Measurements from ENCODE around the gene UNC5A. TPM values are rescaled to one million over a fixed set of nuclear protein-coding genes. Genes with fewer than 3 reads are reported as not detected.

UNC5A gene
- total RNA-seq, 1 experiment from 2014 or later, result not detected

DNA sequence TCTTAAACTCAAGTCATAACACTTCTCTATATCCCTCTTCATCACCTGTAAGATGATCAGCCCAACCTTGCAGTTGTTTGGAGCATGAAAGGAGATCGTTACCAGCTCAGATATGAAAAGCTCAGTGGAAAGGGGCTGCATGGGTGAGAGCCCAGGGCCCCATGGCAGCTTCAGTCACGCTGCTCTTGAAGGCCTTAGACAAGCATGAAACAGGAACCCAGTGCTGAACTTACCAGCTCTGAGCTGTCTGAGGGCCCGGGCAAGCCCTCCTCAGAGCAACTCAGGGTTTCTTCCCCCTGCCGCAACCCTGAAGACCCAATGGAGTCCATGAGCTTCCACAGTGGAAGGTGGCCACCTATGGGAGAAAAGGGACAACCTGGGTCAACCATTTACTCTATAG, 85.5 kb downstream of the UNC5A start:
- H3K4me1 ChIP-seq (ENCODE audit: low read length), result no peaks in the 10 kb centered on the region
- H2AFZ ChIP-seq (ENCODE audit: low read length), result no peak overlapping the region
- H3K79me2 ChIP-seq (ENCODE audit: low read length), result no peaks in the 10 kb centered on the region
- H4K20me1 ChIP-seq (ENCODE audit: insufficient read depth, low read depth, low read length), result 0 out of 2 replicates have a peak, but pooled peaks cover 7% of the 10 kb centered on the region
- no peak overlapping the region for H3K27ac ChIP-seq (ENCODE audit: low read length)
- no peak overlapping the region for H3K9ac ChIP-seq (ENCODE audit: low read length)
- no peak overlapping the region for H3K4me2 ChIP-seq (ENCODE audit: low read depth, low read length, poor library complexity, severe bottlenecking)
- no peak for DNase-seq
- H3K9me3 ChIP-seq (ENCODE audit: low read length), result no peaks in the 10 kb centered on the region
- H3K4me3 ChIP-seq (ENCODE audit: low read length), result no peak overlapping the region
- no peaks in the 10 kb centered on the region for H3K27me3 ChIP-seq (ENCODE audit: low read length)
- H3K9me2 ChIP-seq (replicated peaks; ENCODE audit: insufficient read depth, low read length), result no peaks in the 10 kb centered on the region
- H3K36me3 ChIP-seq (ENCODE audit: insufficient read depth, low read length), result no peaks in the 10 kb centered on the region

DNA sequence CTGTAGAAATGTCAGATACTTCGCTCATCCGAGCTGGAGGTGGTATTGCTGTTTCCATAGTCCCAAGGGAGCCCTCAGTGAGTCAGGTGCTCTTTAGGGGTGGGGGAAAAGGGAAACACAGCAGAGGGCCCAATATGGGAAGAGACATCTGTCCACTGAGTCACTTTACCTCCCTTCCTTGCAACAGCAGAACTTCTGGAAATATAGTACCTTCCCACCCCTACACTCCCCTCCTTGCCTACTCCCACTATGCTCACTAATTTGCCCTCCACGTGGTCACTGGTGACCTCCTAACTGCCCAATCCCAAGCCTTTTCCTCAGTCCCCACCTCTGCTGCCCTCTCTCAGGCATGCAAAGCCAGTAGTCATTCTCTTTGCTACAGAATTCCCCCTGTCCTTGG, 86.9 kb downstream of the UNC5A start:
- Histone ChIP-seq H3K9ac (ENCODE audit: low read length) (no peak overlapping the region), H3K27me3 (ENCODE audit: low read length) (no peaks in the 10 kb centered on the region), H3K36me3 (ENCODE audit: insufficient read depth, low read length) (no peaks in the 10 kb centered on the region), H3K4me2 (ENCODE audit: low read depth, low read length, poor library complexity, severe bottlenecking) (no peak overlapping the region), H3K79me2 (ENCODE audit: low read length) (no peaks in the 10 kb centered on the region), H4K20me1 (ENCODE audit: insufficient read depth, low read depth, low read length) (peaks cover 7% of the 10 kb centered on the region; the same call in 1 of the 2 replicates), H3K27ac (ENCODE audit: low read length) (no peak overlapping the region), H3K9me3 (ENCODE audit: low read length) (no peaks in the 10 kb centered on the region), H2AFZ (ENCODE audit: low read length) (no peak overlapping the region), H3K4me1 (ENCODE audit: low read length) (no peaks in the 10 kb centered on the region), H3K4me3 (ENCODE audit: low read length) (no peak overlapping the region), H3K9me2 (replicated peaks; ENCODE audit: insufficient read depth, low read length) (no peaks in the 10 kb centered on the region)
- DNase-seq, result no peak

DNA sequence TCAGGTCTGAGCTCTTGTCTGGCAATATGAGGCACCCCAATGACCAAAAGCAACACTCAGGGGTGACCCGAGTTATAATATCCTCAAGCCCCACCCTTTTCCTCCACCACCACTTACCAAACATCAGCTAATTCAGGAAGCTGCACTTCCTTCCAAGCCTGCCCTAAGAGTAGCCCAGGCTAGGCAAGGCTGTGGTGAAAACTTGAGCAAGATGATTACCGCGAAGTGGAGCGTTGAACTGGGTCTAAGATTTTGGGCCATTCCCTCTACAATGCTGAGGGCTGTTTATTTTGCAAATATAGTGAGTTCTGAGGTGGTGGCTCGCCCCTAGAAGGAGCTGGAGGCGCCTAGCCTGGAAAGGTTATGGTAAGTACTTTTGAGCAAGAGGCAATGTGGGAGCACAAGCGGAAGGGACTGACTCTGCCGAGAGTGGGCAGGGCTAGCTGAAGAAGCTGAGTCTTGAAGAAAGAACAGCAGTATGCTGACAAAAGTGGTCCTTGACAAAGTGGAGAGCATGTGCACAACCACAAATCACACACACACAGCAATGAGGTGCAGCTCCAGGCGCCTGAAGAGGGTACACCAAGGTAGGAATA, 89.0 kb downstream of the UNC5A start, which contains the start of gene HK3:
Gene HK3, minus strand, starts transcription at position 51 of the 596 bp plus-strand sequence. CDS start 3,187 bp downstream, outside the sequence.
- Histone ChIP-seq H3K36me3 (ENCODE audit: insufficient read depth, low read length) (peaks cover 12% of the 10 kb centered on the region; the same call in 1 of the 2 replicates), H3K4me2 (ENCODE audit: low read depth, low read length, poor library complexity, severe bottlenecking) (no peak within 1 kb of the TSS), H4K20me1 (ENCODE audit: insufficient read depth, low read depth, low read length) (peaks cover 11% of the 10 kb centered on the region; the same call in 1 of the 2 replicates), H3K9me3 (ENCODE audit: low read length) (no peaks in the 10 kb centered on the region), H2AFZ (ENCODE audit: low read length) (no peak within 1 kb of the TSS), H3K4me1 (ENCODE audit: low read length) (no peaks in the 10 kb centered on the region), H3K27ac (ENCODE audit: low read length) (no peak within 1 kb of the TSS), H3K79me2 (ENCODE audit: low read length) (no peaks in the 10 kb centered on the region), H3K9me2 (replicated peaks; ENCODE audit: insufficient read depth, low read length) (no peaks in the 10 kb centered on the region), H3K4me3 (ENCODE audit: low read length) (no peak within 1 kb of the TSS), H3K9ac (ENCODE audit: low read length) (no peak within 1 kb of the TSS), H3K27me3 (ENCODE audit: low read length) (no peaks in the 10 kb centered on the region)
- no peak for DNase-seq

DNA sequence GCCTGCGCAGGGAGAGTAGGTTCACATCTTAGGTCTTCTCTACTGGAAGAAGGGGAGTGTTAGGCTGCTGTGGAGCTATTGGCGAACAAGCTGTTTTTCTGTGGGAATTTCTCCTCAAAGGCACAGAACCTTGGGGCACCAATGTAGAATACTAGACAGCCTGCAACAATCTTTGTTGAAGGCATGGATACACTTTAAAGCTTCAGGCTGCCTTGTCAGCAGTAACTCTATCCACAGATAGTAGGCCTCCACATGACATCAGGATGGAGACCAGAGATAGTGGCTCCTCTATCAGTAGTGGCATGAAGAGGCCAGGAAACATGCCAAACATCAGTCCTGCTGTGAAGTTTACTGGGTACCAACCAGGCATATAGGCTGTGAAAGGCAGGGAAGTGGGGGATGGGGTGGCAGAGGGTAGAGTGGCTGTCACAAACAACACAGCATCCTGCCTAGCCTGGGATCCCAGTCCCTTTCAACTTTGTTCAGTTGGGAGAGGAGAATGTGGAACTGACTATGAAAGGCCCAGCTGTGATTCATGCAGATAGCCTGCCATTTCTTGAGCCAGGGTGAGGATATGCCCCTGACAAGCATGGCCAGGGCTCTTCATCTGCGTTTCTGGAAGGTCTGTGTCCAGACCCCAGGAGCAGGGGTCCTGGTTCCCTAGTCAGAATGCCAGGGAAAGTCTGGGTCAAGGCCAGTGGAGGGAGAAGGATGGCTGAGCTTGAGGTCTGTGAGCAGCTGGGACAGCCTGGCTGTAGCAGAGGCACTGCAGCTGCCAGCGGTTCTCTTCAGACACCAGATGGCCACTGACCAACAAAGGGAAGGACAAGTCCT, 89.8 kb downstream of the UNC5A start:
- H2AFZ ChIP-seq (ENCODE audit: low read length), result no peak overlapping the region
- H3K9ac ChIP-seq (ENCODE audit: low read length), result no peak overlapping the region
- DNase-seq, result no peak
- no peaks in the 10 kb centered on the region for H3K9me3 ChIP-seq (ENCODE audit: low read length)
- H3K4me2 ChIP-seq (ENCODE audit: low read depth, low read length, poor library complexity, severe bottlenecking), result no peak overlapping the region
- no peak overlapping the region for H3K4me3 ChIP-seq (ENCODE audit: low read length)
- H3K4me1 ChIP-seq (ENCODE audit: low read length), result no peaks in the 10 kb centered on the region
- no peaks in the 10 kb centered on the region for H3K79me2 ChIP-seq (ENCODE audit: low read length)
- H3K9me2 ChIP-seq (replicated peaks; ENCODE audit: insufficient read depth, low read length), result no peaks in the 10 kb centered on the region
- H4K20me1 ChIP-seq (ENCODE audit: insufficient read depth, low read depth, low read length), result peaks cover 11% of the 10 kb centered on the region; the same call in 1 of the 2 replicates
- no peaks in the 10 kb centered on the region for H3K27me3 ChIP-seq (ENCODE audit: low read length)
- H3K36me3 ChIP-seq (ENCODE audit: insufficient read depth, low read length), result peaks cover 18% of the 10 kb centered on the region; the same call in 1 of the 2 replicates
- no peak overlapping the region for H3K27ac ChIP-seq (ENCODE audit: low read length)

DNA sequence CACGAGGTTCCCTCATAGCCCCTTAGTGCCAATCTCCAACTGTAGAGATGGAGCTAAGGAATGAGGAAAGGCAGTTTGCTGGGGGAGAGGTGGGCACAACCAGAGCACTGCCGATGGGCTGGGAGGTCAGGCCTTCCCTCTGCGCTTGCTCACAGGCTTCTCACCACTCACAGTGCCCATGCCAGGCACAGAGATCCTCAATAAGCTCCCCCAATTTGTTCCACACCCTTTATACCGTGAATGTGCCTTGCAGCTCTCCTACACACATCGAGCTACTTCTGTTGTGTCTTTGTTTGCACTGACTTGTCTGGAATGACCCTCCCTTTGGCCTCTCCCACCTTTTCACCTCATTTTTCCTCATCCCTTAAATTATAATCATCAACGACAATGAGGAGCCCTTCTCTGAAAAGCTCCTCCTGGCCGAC, 90.4 kb downstream of the UNC5A start:
- no peak overlapping the region for H3K27ac ChIP-seq (ENCODE audit: low read length)
- no peaks in the 10 kb centered on the region for H3K79me2 ChIP-seq (ENCODE audit: low read length)
- H3K27me3 ChIP-seq (ENCODE audit: low read length), result no peaks in the 10 kb centered on the region
- H3K36me3 ChIP-seq (ENCODE audit: insufficient read depth, low read length), result peaks cover 25% of the 10 kb centered on the region; the same call in 1 of the 2 replicates
- DNase-seq, result no peak
- no peak overlapping the region for H3K4me3 ChIP-seq (ENCODE audit: low read length)
- H3K9me3 ChIP-seq (ENCODE audit: low read length), result no peaks in the 10 kb centered on the region
- H3K9me2 ChIP-seq (replicated peaks; ENCODE audit: insufficient read depth, low read length), result no peaks in the 10 kb centered on the region
- H3K4me1 ChIP-seq (ENCODE audit: low read length), result no peaks in the 10 kb centered on the region
- H3K9ac ChIP-seq (ENCODE audit: low read length), result no peak overlapping the region
- H3K4me2 ChIP-seq (ENCODE audit: low read depth, low read length, poor library complexity, severe bottlenecking), result no peak overlapping the region
- H4K20me1 ChIP-seq (ENCODE audit: insufficient read depth, low read depth, low read length), result peaks cover 14% of the 10 kb centered on the region; the same call in 1 of the 2 replicates
- no peak overlapping the region for H2AFZ ChIP-seq (ENCODE audit: low read length)

DNA sequence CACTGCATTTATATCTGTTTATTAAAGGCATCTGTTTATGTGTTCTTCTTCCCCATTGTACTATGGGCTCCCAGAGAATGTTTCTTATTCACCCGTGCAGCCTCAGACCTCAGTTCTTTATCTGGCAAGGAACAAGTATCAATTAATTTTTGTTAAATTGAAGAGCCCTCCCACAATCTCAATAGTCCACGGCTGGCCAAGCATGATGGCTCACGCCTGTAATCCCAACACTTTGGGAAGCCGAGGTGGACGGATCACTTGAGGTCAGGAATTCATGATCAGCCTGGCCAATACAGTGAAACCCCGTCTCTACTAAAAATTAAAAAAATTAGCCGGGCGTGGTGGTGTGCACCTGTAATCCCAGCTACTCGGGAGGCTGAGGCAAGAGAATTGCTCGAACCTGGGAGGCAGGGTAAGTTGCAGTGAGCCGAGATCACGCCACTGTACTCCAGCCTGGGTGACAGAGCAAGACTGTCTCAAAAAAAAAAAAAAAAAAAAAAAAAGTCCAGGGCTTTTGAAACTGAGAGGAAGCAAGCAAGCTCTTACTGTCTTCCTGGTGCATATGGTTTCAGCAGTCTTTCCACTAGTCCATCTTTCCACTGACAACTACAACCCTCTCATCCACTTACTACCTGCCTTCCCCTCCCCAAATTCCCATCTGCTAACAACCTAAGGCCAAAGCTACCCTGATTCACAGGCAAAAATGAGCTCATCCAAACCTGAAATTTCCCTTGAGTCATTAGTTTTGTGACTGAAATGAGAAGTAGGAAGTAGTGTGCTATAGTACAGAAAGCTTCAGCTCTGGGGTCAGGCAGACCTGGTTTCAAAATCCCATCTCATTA, 91.1 kb downstream of the UNC5A start:
- Histone ChIP-seq H4K20me1 (ENCODE audit: insufficient read depth, low read depth, low read length) (peaks cover 14% of the 10 kb centered on the region; the same call in 1 of the 2 replicates), H3K9me2 (replicated peaks; ENCODE audit: insufficient read depth, low read length) (no peaks in the 10 kb centered on the region), H3K27ac (ENCODE audit: low read length) (no peak overlapping the region), H3K27me3 (ENCODE audit: low read length) (no peaks in the 10 kb centered on the region), H3K9me3 (ENCODE audit: low read length) (no peaks in the 10 kb centered on the region), H3K4me2 (ENCODE audit: low read depth, low read length, poor library complexity, severe bottlenecking) (no peak overlapping the region), H3K79me2 (ENCODE audit: low read length) (no peaks in the 10 kb centered on the region), H3K4me1 (ENCODE audit: low read length) (no peaks in the 10 kb centered on the region), H3K4me3 (ENCODE audit: low read length) (no peak overlapping the region), H3K36me3 (ENCODE audit: insufficient read depth, low read length) (peaks cover 32% of the 10 kb centered on the region; the same call in 1 of the 2 replicates), H2AFZ (ENCODE audit: low read length) (no peak overlapping the region), H3K9ac (ENCODE audit: low read length) (no peak overlapping the region)
- no peak for DNase-seq

DNA sequence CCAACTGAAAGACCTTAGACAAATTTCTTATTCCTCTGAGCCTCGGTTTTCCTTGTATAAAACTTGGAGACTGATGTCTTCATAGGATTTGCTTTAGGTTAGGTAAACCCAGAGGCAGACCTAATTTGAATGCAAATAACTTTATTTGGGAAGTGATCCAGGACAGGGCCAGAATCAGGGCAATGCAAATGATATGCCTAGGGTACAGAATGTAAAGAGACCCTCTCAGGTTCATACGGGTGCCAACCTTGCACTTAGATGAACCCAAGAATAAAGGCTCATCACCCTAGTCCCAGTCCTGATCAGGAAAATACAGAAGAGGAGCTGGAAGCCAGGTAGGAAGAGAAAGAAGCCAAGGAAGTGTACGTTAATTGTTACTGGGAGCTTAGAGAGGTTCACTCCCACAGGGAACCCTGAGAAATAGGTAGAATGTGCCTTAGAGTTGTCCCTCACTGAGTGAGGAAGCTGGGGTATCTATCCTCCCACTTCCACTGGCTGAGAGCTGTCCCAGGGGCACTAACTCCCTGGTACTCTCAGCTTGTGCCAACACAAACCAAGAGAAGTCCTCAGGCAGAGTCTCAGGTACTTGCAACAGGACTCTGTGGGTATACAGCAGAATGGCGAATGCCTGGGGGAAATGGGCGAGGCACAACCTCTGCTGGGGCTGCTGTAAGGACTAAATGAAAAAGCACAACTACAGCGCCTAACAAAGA, 91.9 kb downstream of the UNC5A start:
- H3K27ac ChIP-seq (ENCODE audit: low read length), result no peak overlapping the region
- no peak for DNase-seq

More for the DNA sequence above, 91.9 kb downstream of the UNC5A start:
- no peak overlapping the region for H3K9ac ChIP-seq (ENCODE audit: low read length)
- peaks cover 39% of the 10 kb centered on the region; the same call in 1 of the 2 replicates for H3K36me3 ChIP-seq (ENCODE audit: insufficient read depth, low read length)
- H3K4me1 ChIP-seq (ENCODE audit: low read length), result no peaks in the 10 kb centered on the region
- H3K27me3 ChIP-seq (ENCODE audit: low read length), result no peaks in the 10 kb centered on the region
- no peak overlapping the region for H3K4me3 ChIP-seq (ENCODE audit: low read length)
- H3K79me2 ChIP-seq (ENCODE audit: low read length), result no peaks in the 10 kb centered on the region
- no peaks in the 10 kb centered on the region for H3K9me3 ChIP-seq (ENCODE audit: low read length)
- H3K9me2 ChIP-seq (replicated peaks; ENCODE audit: insufficient read depth, low read length), result no peaks in the 10 kb centered on the region
- H3K4me2 ChIP-seq (ENCODE audit: low read depth, low read length, poor library complexity, severe bottlenecking), result no peak overlapping the region
- no peak overlapping the region for H2AFZ ChIP-seq (ENCODE audit: low read length)
- H4K20me1 ChIP-seq (ENCODE audit: insufficient read depth, low read depth, low read length), result peaks cover 10% of the 10 kb centered on the region; the same call in 1 of the 2 replicates
